ENCODE measurements around the gene TACC2.

DNA sequence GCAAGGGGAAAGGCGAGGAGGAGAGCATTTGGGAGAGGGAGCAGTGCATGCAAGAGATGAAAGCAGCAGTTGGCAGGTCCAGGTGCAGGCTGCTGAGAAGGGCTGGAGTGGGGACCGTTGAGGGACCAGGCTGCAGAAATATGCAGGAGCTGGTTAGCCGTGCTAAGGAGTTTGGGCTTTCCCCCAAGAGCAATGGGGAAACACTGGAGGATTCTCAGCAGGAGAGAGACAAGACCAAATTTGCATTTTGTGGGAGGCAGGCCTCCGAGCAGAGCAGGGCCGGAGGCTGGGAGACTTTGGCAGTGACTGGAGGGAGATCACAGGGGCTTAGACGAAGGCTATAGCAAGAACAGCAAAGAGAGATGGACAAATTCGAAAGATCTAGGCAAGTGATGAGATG is 293.9 kb downstream of the TACC2 start:
- TF ChIP-seq, protein P1, sequence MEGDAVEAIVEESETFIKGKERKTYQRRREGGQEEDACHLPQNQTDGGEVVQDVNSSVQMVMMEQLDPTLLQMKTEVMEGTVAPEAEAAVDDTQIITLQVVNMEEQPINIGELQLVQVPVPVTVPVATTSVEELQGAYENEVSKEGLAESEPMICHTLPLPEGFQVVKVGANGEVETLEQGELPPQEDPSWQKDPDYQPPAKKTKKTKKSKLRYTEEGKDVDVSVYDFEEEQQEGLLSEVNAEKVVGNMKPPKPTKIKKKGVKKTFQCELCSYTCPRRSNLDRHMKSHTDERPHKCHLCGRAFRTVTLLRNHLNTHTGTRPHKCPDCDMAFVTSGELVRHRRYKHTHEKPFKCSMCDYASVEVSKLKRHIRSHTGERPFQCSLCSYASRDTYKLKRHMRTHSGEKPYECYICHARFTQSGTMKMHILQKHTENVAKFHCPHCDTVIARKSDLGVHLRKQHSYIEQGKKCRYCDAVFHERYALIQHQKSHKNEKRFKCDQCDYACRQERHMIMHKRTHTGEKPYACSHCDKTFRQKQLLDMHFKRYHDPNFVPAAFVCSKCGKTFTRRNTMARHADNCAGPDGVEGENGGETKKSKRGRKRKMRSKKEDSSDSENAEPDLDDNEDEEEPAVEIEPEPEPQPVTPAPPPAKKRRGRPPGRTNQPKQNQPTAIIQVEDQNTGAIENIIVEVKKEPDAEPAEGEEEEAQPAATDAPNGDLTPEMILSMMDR (IDR thresholded peaks at IDR 0.05), result no peak
- TF ChIP-seq POLR2A (IDR thresholded peaks at IDR 0.05), result no peak
